Skeletal muscle tissue (tissue), 5 donors: ENCODE results near the gene ZNF20. TPM values are rescaled to one million over a fixed set of nuclear protein-coding genes. Genes with fewer than 3 reads are reported as not detected.
"Not testable (repeated sequence)": the region's sequence is repeated elsewhere in the genome, so short reads cannot be mapped to it uniquely, and the experiment has no call there.

Source experiments
- H3K27ac ChIP-seq: one replicate; pipeline ENCODE4 v1.7.0; 2013; ENCODE audit warnings: mild to moderate bottlenecking, low read depth, low read length, inconsistent platforms
- H3K27me3 ChIP-seq, 3 donors: one replicate each; pipeline ENCODE4 v1.7.0; 2013; ENCODE audit warnings: low read length in 3 of 3; ENCODE audit not compliant: control insufficient read depth in 3 of 3, insufficient read depth in 3 of 3
- H3K36me3 ChIP-seq, 3 donors: one replicate each; pipeline ENCODE4 v1.7.0; 2013; ENCODE audit warnings: low read length in 3 of 3; ENCODE audit not compliant: control insufficient read depth in 3 of 3, insufficient read depth in 3 of 3
- H3K4me1 ChIP-seq, 3 donors: one replicate each; pipeline ENCODE4 v1.7.0; 2013; ENCODE audit warnings: low read length in 3 of 3, mild to moderate bottlenecking in 3 of 3; ENCODE audit not compliant: control insufficient read depth in 3 of 3, insufficient read depth in 3 of 3
- H3K4me3 ChIP-seq, 3 donors: one replicate each; pipeline ENCODE4 v1.7.0; 2013; ENCODE audit warnings: low read length in 3 of 3
- H3K9ac ChIP-seq, 3 donors: one replicate each; pipeline ENCODE4 v1.7.0; 2013; ENCODE audit warnings: low read length in 3 of 3, mild to moderate bottlenecking in 3 of 3, moderate library complexity in 2 of 3, low read depth in 1 of 3
- H3K9me3 ChIP-seq, 3 donors: one replicate each; pipeline ENCODE4 v1.7.0; 2013; ENCODE audit warnings: low read length in 3 of 3; ENCODE audit not compliant: control insufficient read depth in 3 of 3
- small RNA-seq: library from RNA; depleted of rRNA; stranded (forward); fragments of <200 nt; gene quantifications from one replicate; pipeline ENCODE3, GENCODE V24; 2014
- total RNA-seq: library from RNA; depleted of rRNA; stranded (reverse); fragments of >200 nt; gene quantifications from one replicate; pipeline ENCODE4 v1.2.3, GENCODE V29; 2014
- donor health status: Osteomylitis.

Gene ZNF20
- total RNA-seq, 1 donor from 2014 or later, result 2.1 TPM

DNA sequence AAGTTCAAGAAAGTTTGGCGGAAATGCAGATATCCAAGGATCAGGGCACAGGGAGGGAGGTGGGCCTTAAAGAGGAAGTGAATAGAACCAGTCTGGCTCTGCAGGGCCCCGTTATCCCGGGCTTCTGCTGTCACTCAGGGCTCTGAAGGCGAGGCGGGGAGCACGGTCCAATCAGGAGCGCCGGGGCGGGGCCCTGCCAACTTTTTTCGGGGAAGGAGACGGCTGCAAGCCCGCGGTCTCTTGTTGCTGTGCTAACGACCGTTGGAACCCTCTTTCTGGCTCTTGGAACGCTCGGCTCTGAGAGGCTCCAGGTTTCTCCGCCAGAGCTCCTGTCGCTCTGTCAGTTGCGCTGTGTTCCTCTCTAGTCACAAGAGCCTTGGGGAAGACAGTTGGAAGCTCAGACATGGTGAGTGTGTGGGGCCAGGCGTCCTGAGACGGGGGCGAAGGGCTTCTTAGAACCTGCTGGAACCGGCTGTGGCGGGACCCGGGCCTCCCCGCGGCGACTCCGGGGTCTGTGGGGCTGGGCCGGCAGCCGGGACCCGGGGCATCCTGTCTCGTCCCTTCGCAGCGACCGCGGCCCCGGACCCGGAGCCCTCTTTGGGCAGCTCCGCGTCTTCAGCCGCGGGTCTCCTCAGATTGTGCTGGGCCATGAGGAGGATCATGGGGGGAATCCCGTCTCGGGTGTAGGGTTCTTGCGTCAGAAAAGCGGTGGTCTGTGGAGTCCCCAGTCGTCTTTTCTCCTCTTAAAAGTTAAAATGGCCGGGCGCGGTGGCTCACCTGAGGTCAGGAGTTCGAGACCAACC, 47.9 kb downstream of the ZNF20 start:
- H3K9ac ChIP-seq, result peak overlapping the region; percentile 56 to 74 (median 65)
- peak overlapping the region; percentile 40 for H3K27ac ChIP-seq
- no peaks in the 10 kb centered on the region for H3K27me3 ChIP-seq
- H3K4me3 ChIP-seq, result peak overlapping the region; percentile 65 to 80 (median 71)
- peaks cover 0 to 6% (median 0%) of the 10 kb centered on the region in 3 donors for H3K4me1 ChIP-seq
- H3K9me3 ChIP-seq, result no peaks in the 10 kb centered on the region
- peaks cover 0 to 3% (median 2%) of the 10 kb centered on the region in 3 donors for H3K36me3 ChIP-seq

DNA sequence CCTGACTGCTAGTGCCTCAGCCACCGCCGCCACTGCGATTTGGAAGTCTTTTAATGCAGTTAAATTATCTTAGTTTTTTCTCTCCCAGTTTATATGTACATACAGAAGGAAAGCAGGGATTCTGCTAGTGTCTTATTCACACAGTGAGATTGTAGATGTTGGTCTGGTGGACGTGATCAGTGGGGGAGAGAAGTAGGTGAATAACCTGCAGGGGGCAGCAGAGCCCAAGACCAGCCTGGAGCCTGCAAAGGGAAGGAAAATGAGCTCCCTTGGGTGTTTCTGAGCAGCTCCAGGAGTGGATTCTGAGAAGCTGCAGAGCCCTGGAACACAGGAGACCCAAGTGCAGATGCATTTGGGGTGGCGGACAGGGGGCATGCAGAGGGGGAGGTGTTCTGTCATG, 49.3 kb downstream of the ZNF20 start:
- H3K36me3 ChIP-seq, result peaks cover 0 to 3% (median 2%) of the 10 kb centered on the region in 3 donors

DNA sequence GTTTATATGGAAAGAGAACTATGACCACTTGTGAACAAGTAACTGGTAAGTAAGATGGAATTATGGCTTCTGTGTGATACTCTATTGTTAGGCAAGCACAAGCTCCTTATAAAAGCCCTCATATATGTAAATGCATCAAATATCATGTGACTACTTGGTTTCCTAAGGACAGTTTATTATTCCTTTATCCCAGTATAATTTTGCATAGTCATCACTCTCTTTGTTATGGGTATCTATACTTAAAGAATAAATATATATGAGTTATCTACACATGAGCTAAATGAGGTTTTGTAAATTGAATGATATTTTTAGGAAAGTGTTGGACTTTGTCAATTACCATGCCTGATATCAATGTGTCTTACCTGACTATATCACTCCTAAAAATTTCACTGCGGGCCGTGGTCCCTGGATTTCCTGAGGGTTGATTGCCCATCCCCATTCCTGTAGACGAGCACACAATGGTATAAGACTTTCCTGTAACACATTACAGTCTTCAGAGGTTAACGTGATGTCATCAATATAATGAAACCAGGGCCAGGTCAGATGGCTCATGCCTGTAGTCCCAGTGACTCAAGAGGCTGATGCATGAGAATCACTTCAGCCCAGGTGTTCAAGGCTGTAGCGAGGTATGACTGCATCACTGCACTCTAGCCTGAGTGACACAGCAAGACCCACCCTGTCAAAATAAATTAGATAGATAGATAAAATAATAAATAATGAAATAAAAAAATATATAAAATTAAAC, 54.9 kb downstream of the ZNF20 start:
- no peak overlapping the region for H3K27ac ChIP-seq
- H3K9me3 ChIP-seq, result peaks cover 6 to 17% (median 16%) of the 10 kb centered on the region in 3 donors
- H3K9ac ChIP-seq, result no peak overlapping the region
- no peaks in the 10 kb centered on the region for H3K4me1 ChIP-seq
- H3K36me3 ChIP-seq, result peaks cover 5 to 10% (median 5%) of the 10 kb centered on the region in 3 donors
- no peak overlapping the region for H3K4me3 ChIP-seq
- no peaks in the 10 kb centered on the region for H3K27me3 ChIP-seq

More for the DNA sequence above, 49.3 kb downstream of the ZNF20 start:
- no peak overlapping the region for H3K4me3 ChIP-seq
- no peaks in the 10 kb centered on the region for H3K9me3 ChIP-seq
- no peaks in the 10 kb centered on the region for H3K27me3 ChIP-seq
- H3K9ac ChIP-seq, result no peak overlapping the region
- H3K4me1 ChIP-seq, result peaks cover 0 to 6% (median 0%) of the 10 kb centered on the region in 3 donors
- H3K27ac ChIP-seq, result no peak overlapping the region

DNA sequence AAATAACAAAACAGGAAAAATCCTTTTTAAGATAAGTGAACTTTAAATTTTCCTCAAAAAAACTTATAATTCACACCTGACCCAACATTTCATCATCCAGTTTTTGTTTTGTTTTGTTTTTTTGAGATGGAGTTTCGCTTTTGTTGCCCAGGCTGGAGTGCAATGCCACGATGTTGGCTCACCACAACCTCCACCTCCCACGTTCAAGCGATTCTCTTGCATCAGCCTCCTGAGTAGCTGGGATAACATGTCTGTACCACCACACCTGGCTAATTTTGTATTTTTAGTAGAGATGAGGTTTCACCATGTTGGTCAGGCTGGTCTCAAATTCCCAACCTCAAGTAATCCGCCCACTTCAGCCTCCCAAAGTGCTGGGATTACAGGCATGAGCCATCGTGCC, 56.8 kb downstream of the ZNF20 start:
- not testable (repeated sequence) for H3K9ac ChIP-seq, H3K4me1 ChIP-seq, H3K27ac ChIP-seq, H3K27me3 ChIP-seq, H3K4me3 ChIP-seq
- H3K9me3 ChIP-seq, result peaks cover 10 to 27% (median 20%) of the 10 kb centered on the region in 3 donors
- H3K36me3 ChIP-seq, result peaks cover 9 to 18% (median 14%) of the 10 kb centered on the region in 3 donors

Small RNA genes lying within 50 kb of the gene (small RNA-seq; reads per million reads assigned to genes)
- gene RF00019 (not detected), gene RNA5SP467 (not detected)

Other genes starting within 250 kb of the ZNF20 start
- gene ZNF700, start 215.2 kb downstream of the ZNF20 start, total RNA-seq, result 6.3 TPM
- gene ZNF763, start 175.3 kb downstream of the ZNF20 start, total RNA-seq, result 2.1 TPM
- gene ZNF433, start 104.7 kb downstream of the ZNF20 start, total RNA-seq, result 4.2 TPM
- 0.52 TPM for gene ZNF878, start 87.4 kb downstream of the ZNF20 start, total RNA-seq
- 9.4 TPM for gene ZNF844, start 75.6 kb downstream of the ZNF20 start, total RNA-seq
- 7.3 TPM for gene ZNF625, start 16.4 kb upstream of the ZNF20 start, total RNA-seq
- 8.4 TPM for gene ZNF136, start 22.7 kb upstream of the ZNF20 start, total RNA-seq
- gene ZNF44, start 154.5 kb upstream of the ZNF20 start, total RNA-seq, result 13.6 TPM
- 3.1 TPM for gene ZNF563, start 193.3 kb upstream of the ZNF20 start, total RNA-seq
- gene ZNF442, start 225.3 kb upstream of the ZNF20 start, total RNA-seq, result 4.2 TPM